ENCODE measurements around the gene PAN2.

Gene PAN2

DNA sequence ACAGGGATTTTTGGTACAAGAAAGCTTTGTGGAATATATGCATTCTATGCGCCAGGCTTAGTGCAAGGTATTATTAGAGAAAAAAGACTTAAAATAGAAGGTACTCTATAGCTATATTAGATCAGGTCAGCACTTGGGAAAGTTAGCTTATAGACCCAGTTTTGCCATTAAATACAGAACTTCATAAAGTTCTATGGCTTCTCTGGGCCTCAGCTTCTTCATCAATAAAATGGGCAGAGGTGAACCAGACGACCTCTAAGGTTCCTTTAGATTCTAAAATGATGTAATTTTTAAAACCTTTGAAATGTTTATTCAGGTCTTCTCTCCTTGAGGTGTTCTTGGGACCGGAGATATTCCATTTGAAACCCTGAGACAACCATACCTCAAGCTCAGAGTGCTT lies 25.1 kb downstream of the PAN2 start:
- no peak overlapping the region for H3K4me3 ChIP-seq (ENCODE audit: insufficient read depth, low read length, poor library complexity, severe bottlenecking)
- H3K9ac ChIP-seq (ENCODE audit: low read length), result no peak overlapping the region
- TF ChIP-seq, protein P1, sequence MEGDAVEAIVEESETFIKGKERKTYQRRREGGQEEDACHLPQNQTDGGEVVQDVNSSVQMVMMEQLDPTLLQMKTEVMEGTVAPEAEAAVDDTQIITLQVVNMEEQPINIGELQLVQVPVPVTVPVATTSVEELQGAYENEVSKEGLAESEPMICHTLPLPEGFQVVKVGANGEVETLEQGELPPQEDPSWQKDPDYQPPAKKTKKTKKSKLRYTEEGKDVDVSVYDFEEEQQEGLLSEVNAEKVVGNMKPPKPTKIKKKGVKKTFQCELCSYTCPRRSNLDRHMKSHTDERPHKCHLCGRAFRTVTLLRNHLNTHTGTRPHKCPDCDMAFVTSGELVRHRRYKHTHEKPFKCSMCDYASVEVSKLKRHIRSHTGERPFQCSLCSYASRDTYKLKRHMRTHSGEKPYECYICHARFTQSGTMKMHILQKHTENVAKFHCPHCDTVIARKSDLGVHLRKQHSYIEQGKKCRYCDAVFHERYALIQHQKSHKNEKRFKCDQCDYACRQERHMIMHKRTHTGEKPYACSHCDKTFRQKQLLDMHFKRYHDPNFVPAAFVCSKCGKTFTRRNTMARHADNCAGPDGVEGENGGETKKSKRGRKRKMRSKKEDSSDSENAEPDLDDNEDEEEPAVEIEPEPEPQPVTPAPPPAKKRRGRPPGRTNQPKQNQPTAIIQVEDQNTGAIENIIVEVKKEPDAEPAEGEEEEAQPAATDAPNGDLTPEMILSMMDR (IDR thresholded peaks at IDR 0.05; ENCODE audit: insufficient read depth, low read length, poor library complexity, severe bottlenecking), result no peak
- no peak for TF ChIP-seq EZH2phosphoT487 (conservative IDR thresholded peaks at IDR 0.05; ENCODE audit: low read length)
- H3K79me2 ChIP-seq (ENCODE audit: insufficient read depth, low read length), result no peaks in the 10 kb centered on the region
- H4K20me1 ChIP-seq (ENCODE audit: low read depth, low read length), result no peaks in the 10 kb centered on the region
- H3K27ac ChIP-seq (ENCODE audit: low read depth, low read length), result no peak overlapping the region
- H3K9me3 ChIP-seq (ENCODE audit: insufficient read depth, low read length), result no peaks in the 10 kb centered on the region
- H3K27me3 ChIP-seq (ENCODE audit: low read length), result no peaks in the 10 kb centered on the region
- H3F3A ChIP-seq (ENCODE audit: insufficient read depth), result peaks cover 19% of the 10 kb centered on the region; the same call in 1 of the 2 replicates
- H2AFZ ChIP-seq (ENCODE audit: low read depth, low read length, severe bottlenecking), result no peak overlapping the region
- H3K36me3 ChIP-seq (ENCODE audit: low read length), result peaks cover 8% of the 10 kb centered on the region; the same call in 1 of the 2 replicates
- H3K9me2 ChIP-seq (replicated peaks; ENCODE audit: insufficient read depth, low read length), result no peaks in the 10 kb centered on the region
- no peak overlapping the region for H3K4me2 ChIP-seq (ENCODE audit: low read depth, low read length, poor library complexity, severe bottlenecking)

DNA sequence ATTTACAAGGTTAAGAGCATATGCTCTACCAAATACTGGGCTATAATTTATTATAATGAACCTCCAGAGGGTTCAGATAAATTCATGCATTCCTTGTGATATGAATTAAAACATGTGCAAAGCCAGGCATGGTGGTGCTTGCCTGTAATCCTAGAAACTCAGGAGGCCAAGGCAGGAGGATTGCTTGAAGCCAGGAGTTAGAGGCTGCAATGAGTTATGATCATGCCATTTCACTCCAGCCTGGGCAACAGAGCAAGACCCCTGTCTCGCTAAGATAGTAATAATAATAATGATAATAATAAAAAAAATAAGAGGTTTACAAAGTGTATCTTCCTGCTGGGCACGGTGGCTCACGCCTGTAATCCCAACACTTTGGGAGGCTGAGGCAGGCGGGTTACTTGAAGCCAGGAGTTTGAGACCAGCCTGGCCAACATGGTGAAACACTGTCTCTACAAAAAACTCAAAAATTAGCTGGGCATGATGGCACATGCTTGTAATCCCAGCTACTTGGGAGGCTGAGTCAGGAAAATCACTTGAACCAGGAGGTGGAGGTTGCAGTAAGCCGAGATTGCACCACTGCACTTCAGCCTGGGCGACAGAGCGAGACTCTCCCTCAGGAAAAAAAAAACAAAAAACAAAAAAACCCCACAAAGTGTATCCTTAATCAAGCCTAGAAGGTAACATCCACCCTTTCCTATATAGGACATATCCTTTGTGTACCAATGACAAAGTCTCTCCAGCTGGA lies 26.4 kb downstream of the PAN2 start:
- TF ChIP-seq EZH2phosphoT487 (conservative IDR thresholded peaks at IDR 0.05; ENCODE audit: low read length), result no peak

DNA sequence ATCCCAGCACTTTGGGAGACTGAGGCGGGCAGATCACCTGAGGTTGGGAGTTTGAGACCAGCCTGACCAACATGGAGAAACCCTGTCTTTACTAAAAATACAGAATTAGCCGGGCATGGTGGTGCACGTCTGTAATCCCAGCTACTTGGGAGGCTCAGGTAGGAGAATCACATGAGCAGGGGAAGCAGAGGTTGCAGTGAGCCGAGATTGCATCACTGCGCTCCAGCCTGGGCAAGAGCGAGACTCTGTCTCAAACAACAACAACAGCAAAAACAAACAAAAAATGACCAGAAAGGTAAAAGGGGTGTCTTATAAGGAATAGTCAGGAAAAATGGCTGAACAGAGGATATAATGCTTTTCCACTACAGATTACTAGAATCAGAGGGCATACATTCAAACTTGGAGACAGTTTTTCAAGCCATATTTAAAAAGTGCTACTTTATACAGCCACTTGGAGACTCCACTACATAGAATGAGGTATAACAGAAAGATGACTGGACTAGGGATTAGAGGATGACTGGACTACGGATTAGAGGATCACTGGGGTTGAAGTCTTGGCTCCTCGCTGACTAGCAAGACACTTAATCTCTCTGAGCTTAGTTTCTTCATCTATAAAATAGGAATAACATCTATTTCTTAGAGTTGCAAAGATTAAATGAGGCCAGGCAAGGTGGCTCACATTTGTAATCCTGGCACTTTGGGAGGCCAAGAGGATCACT lies 28.8 kb downstream of the PAN2 start:
- no peak for TF ChIP-seq EZH2phosphoT487 (conservative IDR thresholded peaks at IDR 0.05; ENCODE audit: low read length)
- TF ChIP-seq, protein P1 (IDR thresholded peaks at IDR 0.05; ENCODE audit: insufficient read depth, low read length, poor library complexity, severe bottlenecking), result no peak
- Histone ChIP-seq H3K27me3 (ENCODE audit: low read length) (no peaks in the 10 kb centered on the region), H4K20me1 (ENCODE audit: low read depth, low read length) (no peaks in the 10 kb centered on the region), H3K4me3 (ENCODE audit: insufficient read depth, low read length, poor library complexity, severe bottlenecking) (no peak overlapping the region), H3K27ac (ENCODE audit: low read depth, low read length) (no peak overlapping the region), H3K9me2 (replicated peaks; ENCODE audit: insufficient read depth, low read length) (no peaks in the 10 kb centered on the region), H3K9ac (ENCODE audit: low read length) (no peak overlapping the region), H3K9me3 (ENCODE audit: insufficient read depth, low read length) (no peaks in the 10 kb centered on the region), H2AFZ (ENCODE audit: low read depth, low read length, severe bottlenecking) (no peak overlapping the region), H3K4me2 (ENCODE audit: low read depth, low read length, poor library complexity, severe bottlenecking) (no peak overlapping the region), H3K36me3 (ENCODE audit: low read length) (peaks cover 8% of the 10 kb centered on the region; the same call in 1 of the 2 replicates), H3F3A (ENCODE audit: insufficient read depth) (peaks cover 19% of the 10 kb centered on the region), H3K79me2 (ENCODE audit: insufficient read depth, low read length) (0 out of 2 replicates have a peak, but pooled peaks cover 4% of the 10 kb centered on the region)

More for the DNA sequence above, 26.4 kb downstream of the PAN2 start:
- Histone ChIP-seq H3K9ac (ENCODE audit: low read length) (no peak overlapping the region), H3K36me3 (ENCODE audit: low read length) (peaks cover 8% of the 10 kb centered on the region; the same call in 1 of the 2 replicates), H3K4me2 (ENCODE audit: low read depth, low read length, poor library complexity, severe bottlenecking) (no peak overlapping the region), H3K79me2 (ENCODE audit: insufficient read depth, low read length) (no peaks in the 10 kb centered on the region), H4K20me1 (ENCODE audit: low read depth, low read length) (no peaks in the 10 kb centered on the region), H3K27me3 (ENCODE audit: low read length) (no peaks in the 10 kb centered on the region), H3F3A (ENCODE audit: insufficient read depth) (peaks cover 19% of the 10 kb centered on the region), H3K27ac (ENCODE audit: low read depth, low read length) (no peak overlapping the region), H3K9me2 (replicated peaks; ENCODE audit: insufficient read depth, low read length) (no peaks in the 10 kb centered on the region), H2AFZ (ENCODE audit: low read depth, low read length, severe bottlenecking) (no peak overlapping the region), H3K4me3 (ENCODE audit: insufficient read depth, low read length, poor library complexity, severe bottlenecking) (no peak overlapping the region), H3K9me3 (ENCODE audit: insufficient read depth, low read length) (no peaks in the 10 kb centered on the region)

All from SU-DHL-6 (cell line).